OCI-LY7 (cell line): ENCODE measurements around the gene MAN1C1. TPM values are rescaled to one million over a fixed set of nuclear protein-coding genes. Genes with fewer than 3 reads are reported as not detected.

Experiments used
- BruUV-seq: library from RNA; stranded (reverse); fragments of 400-500 nt; replicated peaks from 2 replicates; lab custom pipeline; 2021; lab: Mats Ljungman, UMichigan
- CTCF ChIA-PET: fragments of 300-600 bp; sonication (Branson Sonifier 250); formaldehyde crosslinking; loops from one replicate; lab custom pipeline; 2022; ENCODE audit warnings: antibody characterized with exemption; ENCODE audit not compliant: unreplicated experiment; lab: Charles Lee
- POLR2A ChIA-PET: fragments of 300-600 bp; sonication (Branson Sonifier 250); formaldehyde crosslinking; loops from one replicate; lab custom pipeline; 2022; ENCODE audit warnings: antibody characterized with exemption; lab: Charles Lee
- DNase-seq: peaks from one replicate; pipeline ENCODE4 v3.0.0-alpha.2; 2015; ENCODE audit warnings: low spot score
- H2AFZ ChIP-seq: fragments of 200-600 bp; sonication (generic), shearing (Covaris generic); 2 replicates; pipeline ENCODE4 v1.6.1; 2014; ENCODE audit warnings: mild to moderate bottlenecking, antibody characterized with exemption, low read length, moderate library complexity
- H3K27ac ChIP-seq: fragments of 200-600 bp; sonication (generic); 2 replicates; pipeline ENCODE4 v1.5.1; 2014; ENCODE audit warnings: mixed run types, low read depth, mild to moderate bottlenecking, moderate library complexity, low read length, inconsistent platforms; ENCODE audit not compliant: poor library complexity, severe bottlenecking
- H3K36me3 ChIP-seq: fragments of 200-600 bp; sonication (generic); 2 replicates; pipeline ENCODE4 v1.6.1; 2014; ENCODE audit warnings: mild to moderate bottlenecking, antibody characterized with exemption, low read length, moderate library complexity, mixed read lengths; ENCODE audit not compliant: insufficient read depth
- H3K4me1 ChIP-seq: fragments of 200-600 bp; sonication (generic); 2 replicates; pipeline ENCODE4 v1.5.1; 2014; ENCODE audit warnings: mild to moderate bottlenecking, low read length; ENCODE audit not compliant: insufficient read depth, poor library complexity, severe bottlenecking
- H3K4me2 ChIP-seq: fragments of 200-600 bp; sonication (generic); 2 replicates; pipeline ENCODE4 v1.6.1; 2014; ENCODE audit warnings: mild to moderate bottlenecking, low read length
- H3K4me3 ChIP-seq: fragments of 200-600 bp; sonication (generic); 2 replicates; pipeline ENCODE4 v1.5.1; 2014; ENCODE audit warnings: mild to moderate bottlenecking, low read depth, low read length; ENCODE audit not compliant: poor library complexity, severe bottlenecking
- H3K79me2 ChIP-seq: fragments of 200-600 bp; sonication (generic); 2 replicates; pipeline ENCODE4 v1.6.1; 2016; ENCODE audit warnings: low read depth, mild to moderate bottlenecking, low read length, moderate library complexity, mixed read lengths; ENCODE audit not compliant: insufficient read depth
- H3K9me2 ChIP-seq: fragments of 200-600 bp; sonication (generic); 2 replicates; pipeline ENCODE4 v1.6.1; 2016; ENCODE audit warnings: mild to moderate bottlenecking, low read length, mixed read lengths; ENCODE audit not compliant: insufficient read depth
- H3K9me3 ChIP-seq: fragments of 200-600 bp; sonication (generic); 2 replicates; pipeline ENCODE4 v1.6.1; 2014; ENCODE audit warnings: mild to moderate bottlenecking, mixed run types, low read length, mixed read lengths
- H4K20me1 ChIP-seq: fragments of 200-600 bp; sonication (generic); 2 replicates; pipeline ENCODE4 v1.6.1; 2014; ENCODE audit warnings: mild to moderate bottlenecking, antibody characterized with exemption, low read length, moderate library complexity, mixed read lengths; ENCODE audit not compliant: insufficient read depth
- CTCF ChIP-seq: fragments of 200-600 bp; sonication (generic); conservative IDR thresholded peaks from 2 replicates; pipeline ENCODE4 v1.5.1; 2014; ENCODE audit warnings: mild to moderate bottlenecking, antibody characterized with exemption, low read length, moderate library complexity, mixed read lengths
- EZH2phosphoT487 ChIP-seq: fragments of 200-600 bp; sonication (generic); IDR thresholded peaks from 2 replicates; pipeline ENCODE4 v1.6.1; 2018; ENCODE audit warnings: low read depth, borderline replicate concordance, mild to moderate bottlenecking, mixed run types, antibody characterized with exemption, low read length, moderate library complexity, mixed read lengths
- intact Hi-C: fragments of 100-400 bp; cut with micrococcal nuclease; formaldehyde crosslinking; loops from one replicate; pipeline ENCODE4 v1.10.0; 2022; ENCODE audit not compliant: unreplicated experiment
- total RNA-seq, 2 experiments: library from RNA; depleted of rRNA in 1 of 2; stranded (reverse); fragments of >200 nt in 1 of 2; shearing (Covaris generic) in 1 of 2; gene quantifications; 2 replicates each; pipeline ENCODE4 v1.2.3, GENCODE V29; 2014 to 2022

The MAN1C1 gene
- total RNA-seq, 2 experiments from 2014 or later = 3.0 to 4.9 TPM

- H2AFZ ChIP-seq = no peak overlapping the region
- TF ChIP-seq CTCF (no peak), EZH2phosphoT487 (no peak)
- H3K27ac ChIP-seq = no peak overlapping the region
- no peaks in the 10 kb centered on the region for H4K20me1 ChIP-seq
- POLR2A ChIA-PET = no interaction called here
- DNase-seq = no peak
- peaks cover 27% of the 10 kb centered on the region for H3K4me1 ChIP-seq
- no TSS peak for BruUV-seq
- no peak overlapping the region for H3K4me2 ChIP-seq
- H3K4me3 ChIP-seq = no peak overlapping the region
- no peaks in the 10 kb centered on the region for H3K9me3 ChIP-seq
- H3K36me3 ChIP-seq = no peaks in the 10 kb centered on the region
- H3K9me2 ChIP-seq = no peaks in the 10 kb centered on the region
- H3K79me2 ChIP-seq = no peaks in the 10 kb centered on the region
- CTCF ChIA-PET = no interaction called here
- intact Hi-C loops = no loop called here
These were observed 48.0 kb downstream of the MAN1C1 start for GRCh38 chr1:25664357-25665199.

- Histone ChIP-seq H3K4me2 (no peak overlapping the region), H2AFZ (no peak overlapping the region), H3K4me3 (no peak overlapping the region), H4K20me1 (no peaks in the 10 kb centered on the region), H3K79me2 (no peaks in the 10 kb centered on the region), H3K27ac (no peak overlapping the region), H3K4me1 (peaks cover 18% of the 10 kb centered on the region), H3K36me3 (no peaks in the 10 kb centered on the region), H3K9me3 (no peaks in the 10 kb centered on the region), H3K9me2 (no peaks in the 10 kb centered on the region)
- no TSS peak for BruUV-seq
- no peak for DNase-seq
- TF ChIP-seq EZH2phosphoT487 (no peak), CTCF (no peak)
- intact Hi-C loops = no loop called here
- POLR2A ChIA-PET = no interaction called here
- CTCF ChIA-PET = no interaction called here
These were observed 49.9 kb downstream of the MAN1C1 start for GRCh38 chr1:25666460-25666859.
